Tibial nerve (tissue), 3 donors: ENCODE measurements around the gene LPIN2.

Experiments
- CTCF ChIP-seq, 5 experiments: fragments of 200-600 bp in 3 of 5; fragments of 450-650 bp in 2 of 5; sonication (generic) in 3 of 5; IDR thresholded peaks; one replicate each; pipeline ENCODE4 v1.5.1; 2016 to 2019; ENCODE audit warnings: antibody characterized with exemption in 5 of 5, mild to moderate bottlenecking in 3 of 5, moderate library complexity in 2 of 5
- POLR2A ChIP-seq, 2 donors: fragments of 450-650 bp; IDR thresholded peaks; one replicate each; pipeline ENCODE4 v1.6.1; 2017; ENCODE audit warnings: antibody characterized with exemption in 2 of 2, mild to moderate bottlenecking in 2 of 2, moderate library complexity in 2 of 2

GRCh38 chr18:3044931-3045698 lies 32.2 kb upstream of the LPIN2 start:
- no peak for TF ChIP-seq CTCF (IDR thresholded peaks at IDR 0.05)
- no peak for TF ChIP-seq POLR2A (IDR thresholded peaks at IDR 0.05)
